ENCODE results near the gene PSAPL1.

Gene PSAPL1

DNA sequence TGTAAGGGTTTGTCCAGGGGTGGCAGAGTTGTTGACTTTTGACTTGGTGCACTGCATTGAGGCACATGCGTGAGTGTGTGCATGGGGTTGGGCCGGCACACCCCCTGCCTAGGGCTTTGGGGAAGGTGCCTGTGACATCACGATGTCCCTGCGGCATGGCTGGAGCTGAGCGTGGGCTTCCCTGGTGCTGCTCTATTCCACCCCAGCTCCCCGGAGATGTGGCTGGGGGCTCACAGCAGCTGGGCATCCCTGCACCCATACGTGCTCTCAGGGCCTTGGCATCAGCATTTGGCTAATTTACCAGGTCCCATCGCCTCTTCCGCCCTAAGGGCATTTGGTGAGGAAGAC is 5.7 kb downstream of the PSAPL1 start:
- no peak overlapping the region for H3K4me3 ChIP-seq (replicated peaks; ENCODE audit: insufficient read depth, low read length)
- no peak for DNase-seq (ENCODE audit: low read depth in 1 of 2, low spot score in 1 of 2)
- TF ChIP-seq, protein P1, sequence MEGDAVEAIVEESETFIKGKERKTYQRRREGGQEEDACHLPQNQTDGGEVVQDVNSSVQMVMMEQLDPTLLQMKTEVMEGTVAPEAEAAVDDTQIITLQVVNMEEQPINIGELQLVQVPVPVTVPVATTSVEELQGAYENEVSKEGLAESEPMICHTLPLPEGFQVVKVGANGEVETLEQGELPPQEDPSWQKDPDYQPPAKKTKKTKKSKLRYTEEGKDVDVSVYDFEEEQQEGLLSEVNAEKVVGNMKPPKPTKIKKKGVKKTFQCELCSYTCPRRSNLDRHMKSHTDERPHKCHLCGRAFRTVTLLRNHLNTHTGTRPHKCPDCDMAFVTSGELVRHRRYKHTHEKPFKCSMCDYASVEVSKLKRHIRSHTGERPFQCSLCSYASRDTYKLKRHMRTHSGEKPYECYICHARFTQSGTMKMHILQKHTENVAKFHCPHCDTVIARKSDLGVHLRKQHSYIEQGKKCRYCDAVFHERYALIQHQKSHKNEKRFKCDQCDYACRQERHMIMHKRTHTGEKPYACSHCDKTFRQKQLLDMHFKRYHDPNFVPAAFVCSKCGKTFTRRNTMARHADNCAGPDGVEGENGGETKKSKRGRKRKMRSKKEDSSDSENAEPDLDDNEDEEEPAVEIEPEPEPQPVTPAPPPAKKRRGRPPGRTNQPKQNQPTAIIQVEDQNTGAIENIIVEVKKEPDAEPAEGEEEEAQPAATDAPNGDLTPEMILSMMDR (IDR thresholded peaks at IDR 0.05; ENCODE audit: insufficient read depth, low read length) = no peak
- TF ChIP-seq, protein P2, sequence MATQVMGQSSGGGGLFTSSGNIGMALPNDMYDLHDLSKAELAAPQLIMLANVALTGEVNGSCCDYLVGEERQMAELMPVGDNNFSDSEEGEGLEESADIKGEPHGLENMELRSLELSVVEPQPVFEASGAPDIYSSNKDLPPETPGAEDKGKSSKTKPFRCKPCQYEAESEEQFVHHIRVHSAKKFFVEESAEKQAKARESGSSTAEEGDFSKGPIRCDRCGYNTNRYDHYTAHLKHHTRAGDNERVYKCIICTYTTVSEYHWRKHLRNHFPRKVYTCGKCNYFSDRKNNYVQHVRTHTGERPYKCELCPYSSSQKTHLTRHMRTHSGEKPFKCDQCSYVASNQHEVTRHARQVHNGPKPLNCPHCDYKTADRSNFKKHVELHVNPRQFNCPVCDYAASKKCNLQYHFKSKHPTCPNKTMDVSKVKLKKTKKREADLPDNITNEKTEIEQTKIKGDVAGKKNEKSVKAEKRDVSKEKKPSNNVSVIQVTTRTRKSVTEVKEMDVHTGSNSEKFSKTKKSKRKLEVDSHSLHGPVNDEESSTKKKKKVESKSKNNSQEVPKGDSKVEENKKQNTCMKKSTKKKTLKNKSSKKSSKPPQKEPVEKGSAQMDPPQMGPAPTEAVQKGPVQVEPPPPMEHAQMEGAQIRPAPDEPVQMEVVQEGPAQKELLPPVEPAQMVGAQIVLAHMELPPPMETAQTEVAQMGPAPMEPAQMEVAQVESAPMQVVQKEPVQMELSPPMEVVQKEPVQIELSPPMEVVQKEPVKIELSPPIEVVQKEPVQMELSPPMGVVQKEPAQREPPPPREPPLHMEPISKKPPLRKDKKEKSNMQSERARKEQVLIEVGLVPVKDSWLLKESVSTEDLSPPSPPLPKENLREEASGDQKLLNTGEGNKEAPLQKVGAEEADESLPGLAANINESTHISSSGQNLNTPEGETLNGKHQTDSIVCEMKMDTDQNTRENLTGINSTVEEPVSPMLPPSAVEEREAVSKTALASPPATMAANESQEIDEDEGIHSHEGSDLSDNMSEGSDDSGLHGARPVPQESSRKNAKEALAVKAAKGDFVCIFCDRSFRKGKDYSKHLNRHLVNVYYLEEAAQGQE (IDR thresholded peaks at IDR 0.05; ENCODE audit: insufficient replicate concordance, low read depth) = no peak
- TF ChIP-seq SPI1 (IDR thresholded peaks at IDR 0.05; ENCODE audit: borderline replicate concordance, low read depth) (no peak), POLR2AphosphoS5 (IDR thresholded peaks at IDR 0.05; ENCODE audit: low read depth) (no peak), GABPA (IDR thresholded peaks at IDR 0.05; ENCODE audit: low read depth) (no peak)
- no peak overlapping the region for H3K27ac ChIP-seq (replicated peaks)
- H3K27me3 ChIP-seq (ENCODE audit: insufficient read depth, poor library complexity, severe bottlenecking) = no peaks in the 10 kb centered on the region

DNA sequence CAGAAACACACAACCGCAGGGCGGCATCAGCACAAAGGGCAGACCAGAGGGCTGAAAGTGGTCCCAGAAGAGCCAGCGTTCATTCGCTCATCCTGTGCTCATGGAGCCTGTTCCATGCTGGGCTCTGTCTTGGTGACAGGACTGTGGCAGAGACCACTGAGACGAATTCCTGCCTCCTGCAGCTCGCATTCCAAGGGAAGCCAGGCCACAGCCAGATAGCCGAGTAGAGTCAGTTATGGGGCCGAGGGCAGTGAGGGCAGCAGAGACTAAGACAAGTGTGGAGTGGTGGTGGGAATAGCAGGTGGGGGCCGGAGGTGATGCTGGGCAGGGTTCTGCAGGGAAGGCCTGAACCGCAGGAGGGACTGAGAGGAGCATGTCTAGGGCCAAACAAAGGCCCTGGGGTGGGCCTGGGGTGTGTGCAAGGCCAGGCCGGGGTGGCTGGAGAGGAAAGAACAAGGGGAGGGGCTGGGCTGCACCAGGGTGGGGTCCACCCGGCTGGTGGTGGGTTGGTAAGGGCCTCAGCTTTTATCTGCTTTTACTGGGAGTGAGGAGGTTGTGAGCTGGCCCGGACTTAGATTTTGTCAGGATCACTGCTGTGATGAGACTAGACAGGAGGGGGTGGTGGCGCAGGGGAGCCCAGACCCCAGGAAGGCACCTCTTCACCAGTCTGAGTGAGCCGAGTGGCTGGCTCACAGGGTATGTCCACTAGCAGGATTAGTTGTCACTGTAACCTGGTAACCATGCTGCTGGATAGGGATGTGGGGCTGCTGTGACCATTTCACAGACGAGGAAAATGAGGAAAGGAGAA is 6.3 kb downstream of the PSAPL1 start:
- DNase-seq (ENCODE audit: low read depth in 1 of 2, low spot score in 1 of 2) = no peak
- Histone ChIP-seq H3K4me3 (replicated peaks; ENCODE audit: insufficient read depth, low read length) (no peak overlapping the region), H3K27ac (replicated peaks) (no peak overlapping the region), H3K27me3 (ENCODE audit: insufficient read depth, poor library complexity, severe bottlenecking) (no peaks in the 10 kb centered on the region)
- TF ChIP-seq, protein P2 (IDR thresholded peaks at IDR 0.05; ENCODE audit: insufficient replicate concordance, low read depth) = no peak
- no peak for TF ChIP-seq SPI1 (IDR thresholded peaks at IDR 0.05; ENCODE audit: borderline replicate concordance, low read depth)
- TF ChIP-seq POLR2AphosphoS5 (IDR thresholded peaks at IDR 0.05; ENCODE audit: low read depth) = no peak
- TF ChIP-seq, protein P1 (IDR thresholded peaks at IDR 0.05; ENCODE audit: insufficient read depth, low read length) = no peak
- no peak for TF ChIP-seq GABPA (IDR thresholded peaks at IDR 0.05; ENCODE audit: low read depth)

DNA sequence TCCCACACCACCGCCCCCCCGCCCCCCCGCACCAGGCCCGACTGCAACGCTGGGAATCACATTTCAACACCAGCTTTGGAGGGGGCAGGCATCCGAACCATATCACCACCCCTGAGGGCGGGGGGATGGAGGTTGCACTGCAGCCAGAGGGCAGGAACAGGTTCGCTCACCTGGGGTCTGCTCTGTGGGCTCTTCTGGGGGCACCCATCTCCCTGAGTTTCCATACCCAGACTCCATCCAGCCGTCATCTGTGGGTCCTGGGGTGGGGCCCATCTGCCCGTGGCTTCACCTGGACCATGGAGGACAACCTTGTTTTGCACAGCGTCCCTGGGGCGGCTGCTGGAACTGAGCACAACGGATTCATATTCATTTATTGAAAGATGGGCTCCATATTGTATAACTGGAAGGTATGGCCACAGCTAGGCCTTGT is 6.9 kb downstream of the PSAPL1 start:
- Histone ChIP-seq H3K27ac (replicated peaks) (no peak overlapping the region), H3K4me3 (replicated peaks; ENCODE audit: insufficient read depth, low read length) (no peak overlapping the region), H3K27me3 (ENCODE audit: insufficient read depth, poor library complexity, severe bottlenecking) (no peaks in the 10 kb centered on the region)
- TF ChIP-seq, protein P2 (IDR thresholded peaks at IDR 0.05; ENCODE audit: insufficient replicate concordance, low read depth) = no peak
- TF ChIP-seq SPI1 (IDR thresholded peaks at IDR 0.05; ENCODE audit: borderline replicate concordance, low read depth) (no peak), GABPA (IDR thresholded peaks at IDR 0.05; ENCODE audit: low read depth) (no peak)
- TF ChIP-seq, protein P1 (IDR thresholded peaks at IDR 0.05; ENCODE audit: insufficient read depth, low read length) = no peak
- no peak for DNase-seq (ENCODE audit: low read depth in 1 of 2, low spot score in 1 of 2)
